Naive thymus-derived CD4-positive, alpha-beta T cell (primary cell): ENCODE measurements around the gene FASLG. TPM values are rescaled to one million over a fixed set of nuclear protein-coding genes. Genes with fewer than 3 reads are reported as not detected.

Experiments used
- polyA plus RNA-seq, 2 donors: library from polyadenylated mRNA; unstranded; fragments of 300-500 nt; fragmentation: Illumina TruSeq; gene quantifications; one replicate each; pipeline ENCODE4 v1.2.3, GENCODE V29; 2021
- total RNA-seq, 6 experiments: library from RNA in 5 of 6; stranded (reverse) in 5 of 6; gene quantifications; 1 replicate in 5 of 6; 2 replicates in 1 of 6; pipeline ENCODE4 v1.2.3 and lab custom pipeline; 2021 to 2026

FASLG gene
- total and polyA plus RNA-seq, 7 experiments from 2014 or later = 0.24 to 5.6 (median 1.9) TPM; not detected in 3

Other genes with a start within 250 kb of the FASLG start
- under 1 TPM in 1 of 5 experiments, not detected in 4; 0.86 TPM for gene C1orf105, start 238.4 kb upstream of the FASLG start, total RNA-seq
- not detected for gene C1orf105, start 238.4 kb upstream of the FASLG start, polyA plus RNA-seq
- 10 to 100 TPM; 21.1 to 57.4 (median 25.1) TPM for gene PIGC, start 215.0 kb upstream of the FASLG start, total RNA-seq
- 100 to 1,000 TPM; 122 to 142 TPM for gene PIGC, start 215.0 kb upstream of the FASLG start, polyA plus RNA-seq
- 10 to 100 TPM; 52.0 to 95.0 (median 77.0) TPM for gene SUCO, start 126.0 kb upstream of the FASLG start, total RNA-seq
- gene SUCO, start 126.0 kb upstream of the FASLG start, polyA plus RNA-seq = 10 to 100 TPM; 13.6 to 15.3 TPM